GM18520 (cell line): Measurements from ENCODE around the gene CHAC2.
"Not testable (repeated sequence)": the region's sequence is repeated elsewhere in the genome, so short reads cannot be mapped to it uniquely, and the experiment has no call there.

ENCODE experiments used
- ATAC-seq: cut with Tn5 transposase; IDR thresholded peaks from one replicate; pipeline ENCODE4 v1.9.1; 2021; ENCODE audit not compliant: unreplicated experiment

CHAC2 gene

GRCh38 chr2:53777134-53777533 lies 9.5 kb downstream of the CHAC2 start:
- no peak for ATAC-seq

GRCh38 chr2:53778536-53779162 lies 11.0 kb downstream of the CHAC2 start:
- no peak for ATAC-seq

- no peak for ATAC-seq
Measured at GRCh38 chr2:53780056-53780455, 12.5 kb downstream of the CHAC2 start.

DNA sequence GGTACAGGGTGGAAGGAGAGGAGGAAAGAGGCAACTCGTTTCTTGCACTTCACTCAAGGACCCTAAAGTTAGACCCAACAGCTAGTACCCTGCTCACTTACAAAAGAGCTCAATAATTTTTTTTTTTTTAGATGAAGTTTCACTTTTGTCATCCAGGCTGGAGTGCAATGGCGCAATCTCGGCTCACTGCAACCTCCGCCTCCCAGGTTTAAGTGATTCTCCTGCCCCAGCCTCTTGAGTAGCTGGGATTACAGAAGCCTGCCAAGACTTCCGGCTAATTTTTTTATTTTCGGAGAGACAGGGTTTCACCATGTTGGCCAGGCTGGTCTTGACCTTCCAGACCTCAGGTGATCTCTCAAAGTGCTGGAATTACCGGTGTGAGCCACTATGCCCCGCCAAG lies 15.1 kb downstream of the CHAC2 start:
- no peak for ATAC-seq

DNA sequence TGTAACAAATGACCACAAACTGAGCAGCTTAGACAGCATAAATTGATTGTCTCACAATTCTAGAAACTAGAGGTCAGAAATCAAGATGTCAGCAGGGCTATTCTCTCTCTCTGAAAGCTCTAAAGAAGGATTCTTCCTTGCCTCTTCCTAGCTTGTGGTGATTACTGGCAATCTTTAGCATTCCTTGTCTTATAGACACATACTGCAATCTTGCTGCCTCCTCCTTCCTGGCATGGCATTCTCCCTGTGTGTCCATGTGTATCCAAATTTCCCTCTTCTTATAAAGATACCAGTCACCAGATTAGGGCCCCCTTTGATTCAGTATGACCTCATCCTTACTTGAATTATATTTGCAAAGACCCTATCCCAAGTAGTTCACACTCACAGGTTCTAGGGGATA lies 16.8 kb downstream of the CHAC2 start:
- ATAC-seq = no peak

GRCh38 chr2:53785366-53785765 lies 17.8 kb downstream of the CHAC2 start:
- ATAC-seq = no peak

GRCh38 chr2:53786352-53786704 lies 18.7 kb downstream of the CHAC2 start:
- ATAC-seq = no peak

- ATAC-seq = peak; percentile 93
Measured at GRCh38 chr2:53786705-53787613, 19.4 kb downstream of the CHAC2 start, which contains the start of the genes ASB3 and ERLEC1. ASB3 (minus strand) TSS chr2:53786953; CDS start chr2:53765572, 21,381 bp downstream. ERLEC1 (plus strand) TSS chr2:53787044; CDS start chr2:53787211, 167 bp downstream.

GRCh38 chr2:53787614-53788289 lies 20.1 kb downstream of the CHAC2 start:
- ATAC-seq = no peak

DNA sequence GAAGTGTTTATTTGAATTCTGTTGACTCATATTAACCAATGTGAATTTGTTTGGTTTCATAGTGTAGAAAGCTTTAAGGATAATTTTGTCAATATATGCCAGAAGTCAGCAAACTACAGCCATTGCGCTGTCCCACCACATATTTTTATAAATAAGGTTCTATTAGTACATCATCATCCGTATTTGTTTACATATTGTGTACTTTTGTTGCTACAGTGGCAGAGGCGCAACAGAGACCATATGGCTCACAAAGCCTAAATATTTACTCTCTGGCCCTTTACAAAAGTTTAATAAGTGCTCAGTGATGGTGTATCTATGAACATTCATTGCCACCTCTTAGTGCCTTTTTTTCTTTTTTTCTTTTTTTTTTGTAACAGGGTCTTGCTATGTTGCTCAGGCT lies 25.7 kb downstream of the CHAC2 start:
- ATAC-seq = no peak

DNA sequence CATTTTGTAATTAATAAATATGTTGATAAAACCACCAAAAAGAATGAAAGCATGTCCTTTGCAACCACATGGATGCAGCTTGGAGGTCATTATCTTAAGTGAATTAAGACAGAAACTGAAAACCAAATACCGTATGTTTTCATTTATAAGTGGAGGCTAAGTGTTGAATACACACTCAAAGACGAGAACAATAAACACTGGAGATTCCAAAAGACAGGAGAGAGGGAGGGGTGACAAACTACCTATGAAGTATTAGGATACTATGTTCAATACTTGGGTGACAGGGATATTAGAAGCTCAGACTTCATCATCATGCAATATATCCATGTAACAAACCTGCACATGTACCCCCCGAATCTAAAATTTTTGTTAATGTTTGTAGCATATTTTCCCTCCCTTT lies 26.2 kb downstream of the CHAC2 start:
- ATAC-seq = no peak

DNA sequence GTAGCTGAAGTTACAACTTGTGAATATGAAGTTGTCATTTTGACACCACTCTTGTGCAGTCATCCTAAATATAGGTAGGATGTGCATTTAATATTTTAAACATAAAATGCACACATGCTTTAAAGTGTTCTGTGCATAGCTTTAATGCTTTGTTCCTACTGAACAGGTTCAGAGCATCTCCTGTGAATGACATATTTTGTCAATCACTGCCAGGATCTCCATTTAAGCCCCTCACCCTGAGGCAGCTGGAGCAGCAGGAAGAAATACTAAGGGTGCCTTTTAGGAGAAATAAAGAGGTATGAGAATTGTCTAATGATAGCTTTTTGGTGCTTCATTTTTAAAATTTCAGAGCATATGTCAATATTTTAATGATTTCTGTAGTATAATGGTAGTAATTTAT lies 33.9 kb downstream of the CHAC2 start:
- no peak for ATAC-seq

GRCh38 chr2:53802617-53803151 lies 35.1 kb downstream of the CHAC2 start:
- no peak for ATAC-seq

GRCh38 chr2:53811601-53812000 lies 44.0 kb downstream of the CHAC2 start:
- ATAC-seq = no peak

DNA sequence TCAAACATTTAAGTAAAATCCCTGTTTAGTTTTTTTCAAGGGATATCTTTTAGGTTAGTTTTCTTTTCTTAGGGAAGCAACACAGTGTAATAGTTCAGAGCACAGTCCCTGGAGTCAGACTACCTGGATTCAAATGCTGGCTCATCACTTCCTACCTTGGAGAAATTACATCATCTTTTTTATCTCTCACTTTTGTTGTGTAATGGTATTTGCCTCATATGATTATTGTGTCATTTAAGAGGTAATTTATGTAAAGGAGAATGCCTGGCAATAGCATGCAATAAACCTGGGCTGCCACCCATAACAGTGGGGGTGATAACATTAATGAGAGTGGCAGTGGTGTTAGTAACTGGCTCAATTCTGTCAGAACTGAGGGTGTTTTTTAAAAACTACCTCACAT lies 45.5 kb downstream of the CHAC2 start:
- no peak for ATAC-seq

DNA sequence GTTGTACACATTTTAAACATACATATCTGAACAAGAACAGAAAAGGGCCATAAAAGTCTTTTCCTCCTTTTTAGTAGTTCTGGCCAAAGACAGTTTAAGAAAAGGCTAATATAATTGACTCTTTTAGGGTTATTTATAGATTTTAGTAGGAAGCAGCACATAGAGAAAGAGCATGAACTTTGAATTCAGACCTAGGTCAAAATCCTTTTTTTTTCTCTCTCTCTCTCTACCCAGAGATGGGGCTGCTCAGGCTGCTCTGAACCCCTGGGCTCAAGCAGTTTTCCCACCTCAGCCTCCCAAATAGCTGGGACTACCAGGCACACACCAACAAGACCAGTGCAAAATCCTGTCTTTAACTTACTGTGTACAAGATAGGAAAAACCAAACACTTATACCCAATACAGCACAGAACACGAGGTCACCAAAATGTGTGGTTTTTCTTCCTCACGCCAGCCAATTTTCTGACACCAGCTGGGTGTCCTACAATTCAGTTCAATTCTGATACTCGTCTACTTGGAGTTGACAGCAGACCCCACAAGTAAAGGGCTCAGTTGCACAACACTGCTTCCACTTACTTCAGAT lies 51.3 kb downstream of the CHAC2 start:
- ATAC-seq = no peak

- no peak for ATAC-seq
Measured at GRCh38 chr2:53819634-53820033, 52.0 kb downstream of the CHAC2 start.

DNA sequence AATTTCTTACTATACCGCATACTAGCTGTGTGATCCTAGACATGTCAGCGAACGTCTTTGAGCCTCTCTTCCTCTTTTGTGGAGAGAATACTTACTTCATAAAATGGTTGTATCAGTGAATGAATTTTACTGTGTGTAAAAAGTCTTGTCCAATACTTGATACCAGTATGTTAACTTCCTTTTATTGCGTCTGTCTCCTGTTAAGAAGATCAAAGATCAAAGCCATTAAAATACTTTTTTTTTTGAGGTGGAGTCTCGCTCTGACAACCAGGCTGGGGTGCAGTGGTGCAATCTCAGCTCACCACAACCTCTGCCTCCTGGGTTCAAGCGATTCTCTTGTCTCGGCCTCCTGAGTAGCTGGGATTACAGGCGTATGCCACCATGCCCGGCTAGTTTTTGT lies 52.4 kb downstream of the CHAC2 start:
- no peak for ATAC-seq

- no peak for ATAC-seq
Measured at GRCh38 chr2:53820711-53821110, 53.1 kb downstream of the CHAC2 start.

DNA sequence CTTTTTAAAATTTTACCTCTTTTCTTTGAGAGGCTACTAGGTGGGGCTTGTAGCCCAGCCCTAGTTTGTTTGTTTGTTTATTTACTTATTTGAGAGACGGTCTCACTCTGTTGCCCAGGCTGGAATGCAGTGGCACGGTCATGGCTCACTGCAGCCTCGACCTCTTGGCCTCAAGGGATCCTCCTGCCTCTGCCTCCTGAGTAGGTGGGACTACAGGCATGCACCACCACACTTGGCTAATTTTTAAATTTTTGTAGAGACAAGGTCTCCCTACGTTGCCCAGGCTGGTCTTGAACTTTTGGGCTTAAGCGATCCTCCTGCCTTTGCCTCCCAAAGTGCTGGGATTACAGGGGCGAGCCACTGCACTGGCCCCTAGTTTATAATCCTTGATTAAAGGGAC lies 54.2 kb downstream of the CHAC2 start:
- no peak for ATAC-seq

GRCh38 chr2:53823639-53824038 lies 56.0 kb downstream of the CHAC2 start:
- ATAC-seq = not testable (repeated sequence)
